ENCODE results near the gene GSTM5. TPM values are rescaled to one million over a fixed set of nuclear protein-coding genes. Genes with fewer than 3 reads are reported as not detected.
A peak's percentile ranks its signal among the peaks of the same experiment; 100 is the strongest.
"Not testable (repeated sequence)": the region's sequence is repeated elsewhere in the genome, so short reads cannot be mapped to it uniquely, and the experiment has no call there.

GSTM5 gene
- total RNA-seq, 1 donor from 2014 or later: 2.8 TPM

- intact Hi-C loops (cut with DNase I): loop anchor here (5.0 kb wide), 1 partner anchor 100 kb away; the partner anchor contains the start of gene GSTM2
- not testable (repeated sequence) for ATAC-seq
- peak; percentile 20 for DNase-seq (ENCODE audit: missing footprints)
Observed at GRCh38 chr1:109766991-109767636, 55.1 kb downstream of the GSTM5 start.

Other genes starting within 250 kb of the GSTM5 start
- 33.0 TPM for gene SYPL2, start 245.7 kb upstream of the GSTM5 start, total RNA-seq
- 2.5 TPM for gene ATXN7L2, start 228.3 kb upstream of the GSTM5 start, total RNA-seq
- 5.8 TPM for gene CYB561D1, start 218.2 kb upstream of the GSTM5 start, total RNA-seq
- gene AMIGO1, start 202.5 kb upstream of the GSTM5 start, total RNA-seq: 18.3 TPM
- gene GPR61, start 172.4 kb upstream of the GSTM5 start, total RNA-seq: not detected
- gene GNAI3, start 163.6 kb upstream of the GSTM5 start, total RNA-seq: 2.3 TPM
- not detected for gene GNAT2, start 92.6 kb upstream of the GSTM5 start, total RNA-seq
- gene AMPD2, start 92.4 kb upstream of the GSTM5 start, total RNA-seq: 11.9 TPM
- 35.1 TPM for gene GSTM4, start 56.2 kb upstream of the GSTM5 start, total RNA-seq
- 77.4 TPM for gene GSTM2, start 44.2 kb upstream of the GSTM5 start, total RNA-seq
- gene GSTM1, start 24.4 kb upstream of the GSTM5 start, total RNA-seq: not detected
- 121 TPM for gene GSTM3, start 28.8 kb downstream of the GSTM5 start, total RNA-seq
- gene EPS8L3, start 51.7 kb downstream of the GSTM5 start, total RNA-seq: not detected
- gene CSF1, start 198.6 kb downstream of the GSTM5 start, total RNA-seq: 19.0 TPM

All from Right ventricle myocardium inferior (tissue), 1 donor.